Adrenal gland (tissue), 5 donors: ENCODE measurements around the gene MACROD2.

Source experiments
- CTCF ChIP-seq, 6 experiments: fragments of 450-650 bp in 4 of 6; fragments of 200-600 bp in 2 of 6; sonication (generic) in 1 of 6; IDR thresholded peaks; 1 replicate in 5 of 6; 2 replicates in 1 of 6; pipeline versions ENCODE4 v1.5.1 to v1.8.0; 2016 to 2021; ENCODE audit warnings: antibody characterized with exemption in 6 of 6, mild to moderate bottlenecking in 2 of 6, moderate library complexity in 1 of 6
- POLR2A ChIP-seq, 2 donors: fragments of 450-650 bp; IDR thresholded peaks; one replicate each; pipeline ENCODE4 v1.6.1; 2017; ENCODE audit warnings: antibody characterized with exemption in 2 of 2, mild to moderate bottlenecking in 2 of 2, moderate library complexity in 1 of 2
- donor health status: DM: no; HTN: no; CAD: no.

- no peak for TF ChIP-seq CTCF (IDR thresholded peaks at IDR 0.05)
- TF ChIP-seq POLR2A (IDR thresholded peaks at IDR 0.05) = no peak
These were observed 1929.2 kb downstream of the MACROD2 start for GRCh38 chr20:15924556-15924955.
